ENCODE measurements around the gene NEUROD2.

The NEUROD2 gene

DNA sequence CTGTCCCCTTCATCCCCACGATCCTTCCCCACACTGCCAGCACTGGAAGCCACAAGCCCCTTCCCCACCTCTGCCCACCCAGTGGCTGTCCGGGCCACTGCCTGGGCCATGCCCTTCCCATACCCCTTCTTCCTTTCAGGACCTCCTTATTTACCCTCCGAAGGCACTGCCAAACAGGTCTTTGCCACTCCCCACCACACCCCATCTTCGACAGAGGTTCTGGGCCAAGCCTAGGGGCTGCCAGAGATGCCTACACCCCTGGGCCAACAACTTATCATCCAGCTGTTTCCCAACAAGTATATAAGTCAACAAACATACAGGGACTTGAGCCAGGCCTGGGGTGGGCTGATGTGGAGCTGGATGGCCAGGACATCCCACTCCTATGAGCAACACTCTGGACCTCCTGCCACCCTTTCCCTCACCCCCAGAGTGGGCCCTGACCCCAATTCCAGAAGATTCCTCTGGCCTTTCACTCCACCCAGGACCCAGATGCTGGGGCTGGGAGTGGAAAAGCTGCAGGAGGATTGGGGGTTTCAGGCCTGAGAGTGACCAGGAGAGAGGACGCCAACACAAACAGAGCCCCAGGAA lies 17.6 kb upstream of the NEUROD2 start:
- FAIRE-seq: no peak
- TF ChIP-seq POLR2AphosphoS5 (IDR thresholded peaks at IDR 0.05; ENCODE audit: low read depth, low read length) (no peak), TAF1 (IDR thresholded peaks at IDR 0.05; ENCODE audit: borderline replicate concordance, low read depth, low read length) (no peak), POLR2A (IDR thresholded peaks at IDR 0.05; ENCODE audit: low read depth, low read length) (no peak)
- DNase-seq (ENCODE audit: insufficient read length): no peak

DNA sequence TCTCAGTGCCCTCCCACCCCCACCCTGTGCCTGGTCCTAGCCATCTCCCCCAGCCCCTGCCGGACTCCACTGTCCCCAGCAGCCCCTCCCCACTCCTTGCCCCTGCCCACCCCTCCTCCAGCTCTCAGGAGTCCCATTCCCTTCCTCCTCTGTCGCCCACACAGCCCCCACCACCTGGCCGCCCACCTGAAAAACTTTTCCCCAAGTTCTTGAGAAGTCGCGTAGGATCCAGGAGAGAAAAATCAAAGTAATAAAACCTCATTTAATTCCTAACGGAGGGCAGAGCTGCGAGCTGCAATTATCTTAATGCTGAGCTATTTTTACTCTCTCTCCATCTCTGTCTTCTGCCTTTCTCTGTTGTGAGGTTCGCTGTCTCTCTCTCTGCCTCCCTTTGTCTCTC lies 16.6 kb upstream of the NEUROD2 start:
- FAIRE-seq (no peak), DNase-seq (ENCODE audit: insufficient read length) (no peak)
- TF ChIP-seq POLR2AphosphoS5 (IDR thresholded peaks at IDR 0.05; ENCODE audit: low read depth, low read length): no peak
- no peak for TF ChIP-seq TAF1 (IDR thresholded peaks at IDR 0.05; ENCODE audit: borderline replicate concordance, low read depth, low read length)
- TF ChIP-seq POLR2A (IDR thresholded peaks at IDR 0.05; ENCODE audit: low read depth, low read length): no peak

DNA sequence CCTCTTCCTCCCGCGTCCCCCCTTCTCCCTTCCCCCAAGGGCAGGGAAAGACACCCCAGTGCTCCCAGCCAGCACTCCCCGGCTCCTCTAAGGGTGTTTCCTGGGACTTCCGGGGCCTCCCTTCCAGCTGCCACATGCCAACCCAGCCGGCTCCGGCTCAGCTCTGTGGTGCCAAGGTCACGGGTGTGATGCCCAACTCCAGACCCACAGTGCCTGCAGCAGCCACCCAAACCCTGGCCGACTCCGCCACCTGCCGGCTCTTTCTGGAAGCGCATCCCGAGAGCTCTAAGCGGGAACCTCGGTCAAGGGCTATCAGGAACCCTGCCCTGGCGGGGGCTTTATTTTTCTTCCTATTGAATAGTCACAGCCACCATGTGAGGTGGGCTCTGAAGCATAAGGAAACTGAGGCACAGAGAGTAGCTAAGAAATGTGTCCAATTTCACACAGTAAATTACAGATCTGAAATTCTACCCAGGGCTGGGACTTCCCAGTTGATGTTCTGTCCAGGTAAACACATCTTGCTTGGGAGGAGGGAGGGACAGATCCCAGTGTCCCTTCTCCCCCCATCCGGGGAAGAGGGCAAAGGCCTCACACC lies 15.7 kb upstream of the NEUROD2 start:
- TF ChIP-seq POLR2A (IDR thresholded peaks at IDR 0.05; ENCODE audit: low read depth, low read length): no peak
- peak; percentile 82 for DNase-seq (ENCODE audit: insufficient read length)
- peak; percentile 87 for FAIRE-seq

DNA sequence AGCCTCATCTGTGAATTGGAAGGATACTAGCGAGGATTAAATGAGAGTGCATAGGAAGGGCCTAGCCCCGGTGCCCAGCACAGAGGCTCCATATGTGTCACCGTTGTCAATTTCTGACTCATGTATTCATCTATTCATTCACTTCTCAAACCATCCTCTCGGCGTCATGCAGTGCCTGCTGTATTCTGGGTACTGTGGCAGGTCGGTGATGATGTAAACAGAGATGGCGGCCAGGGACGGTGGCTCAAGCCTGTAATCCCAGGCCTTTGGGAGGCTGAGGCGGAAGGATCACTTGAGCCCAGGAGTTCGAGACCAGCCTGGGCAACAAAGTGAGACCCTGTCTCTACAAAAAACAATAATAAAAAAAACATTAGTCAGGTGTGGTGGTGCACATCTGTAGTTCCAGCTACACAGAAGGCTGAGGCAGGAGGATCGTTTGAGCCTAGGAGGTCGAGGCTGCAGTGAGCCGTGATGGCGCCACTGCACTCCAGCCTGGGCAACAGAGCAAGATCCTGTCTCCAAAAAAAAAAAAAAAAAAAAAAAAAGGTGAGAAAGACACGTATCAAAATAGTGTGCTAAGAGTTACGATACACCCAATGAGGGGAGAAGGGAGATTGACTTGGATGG lies 14.8 kb upstream of the NEUROD2 start:
- TF ChIP-seq POLR2A (IDR thresholded peaks at IDR 0.05; ENCODE audit: low read depth, low read length) (no peak), POLR2AphosphoS5 (IDR thresholded peaks at IDR 0.05; ENCODE audit: low read depth, low read length) (no peak), TAF1 (IDR thresholded peaks at IDR 0.05; ENCODE audit: borderline replicate concordance, low read depth, low read length) (no peak)
- DNase-seq (ENCODE audit: insufficient read length) (no peak), FAIRE-seq (no peak)

DNA sequence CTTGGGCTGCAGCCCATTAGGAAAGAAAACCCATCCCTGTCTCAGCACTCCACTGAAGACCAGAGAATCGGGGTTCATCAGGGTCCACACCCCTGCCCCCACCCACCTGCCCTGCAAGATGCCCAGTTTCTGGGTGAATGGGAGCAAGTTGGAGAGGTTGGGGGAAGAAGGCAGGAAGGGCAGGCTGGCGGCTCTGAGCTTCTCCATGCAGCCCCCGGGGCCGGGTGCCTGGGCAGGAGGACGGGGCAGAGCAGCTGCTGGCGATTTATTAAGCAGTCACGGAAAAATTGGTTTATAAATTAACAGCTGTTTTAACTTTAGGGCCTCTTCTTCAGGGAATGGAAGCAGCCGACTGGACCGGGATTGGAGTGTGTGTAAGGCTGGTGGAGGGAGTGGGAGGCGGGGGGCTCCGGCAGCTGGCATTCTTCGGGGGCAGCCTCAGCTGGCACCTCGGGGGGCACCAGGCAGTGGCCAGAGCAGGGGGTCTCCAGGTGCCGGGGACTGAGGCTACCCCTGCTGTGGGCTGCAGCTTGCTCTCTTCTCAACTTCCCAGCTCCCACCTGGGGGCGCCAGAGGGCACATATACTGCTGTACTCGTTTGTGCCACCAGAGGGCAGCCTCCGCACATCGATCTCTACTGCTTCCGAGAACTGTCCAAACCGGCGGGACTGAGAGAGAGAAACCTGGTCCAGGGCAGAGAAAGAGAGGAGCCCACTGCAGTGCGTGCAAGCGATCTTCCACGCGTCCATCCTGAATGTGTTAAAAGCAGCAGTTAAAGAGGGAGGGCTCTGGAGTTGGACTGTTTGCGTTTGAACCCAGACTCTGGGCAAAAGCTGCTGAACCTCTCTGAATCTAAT lies 14.0 kb upstream of the NEUROD2 start:
- FAIRE-seq: peak; percentile 99
- DNase-seq (ENCODE audit: insufficient read length): peak; percentile 84
- TF ChIP-seq TAF1 (IDR thresholded peaks at IDR 0.05; ENCODE audit: borderline replicate concordance, low read depth, low read length) (no peak), POLR2AphosphoS5 (IDR thresholded peaks at IDR 0.05; ENCODE audit: low read depth, low read length) (no peak), POLR2A (IDR thresholded peaks at IDR 0.05; ENCODE audit: low read depth, low read length) (no peak)

DNA sequence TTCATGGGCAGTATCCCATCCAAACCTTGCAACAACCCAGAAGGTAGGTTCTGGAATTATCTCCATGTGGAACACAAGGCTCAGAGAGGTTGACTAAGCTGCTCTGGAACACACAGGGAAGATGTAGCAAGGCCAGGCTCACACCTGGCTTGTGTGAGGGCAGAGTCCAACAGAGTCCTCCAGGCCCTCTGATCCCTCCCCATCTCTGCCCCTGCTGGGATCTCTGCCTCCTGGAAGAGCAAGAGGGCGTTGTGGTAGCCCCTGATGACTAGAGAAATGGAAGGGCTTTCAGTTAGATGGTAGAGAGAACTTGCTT lies 12.0 kb upstream of the NEUROD2 start:
- FAIRE-seq: no peak
- TF ChIP-seq POLR2AphosphoS5 (IDR thresholded peaks at IDR 0.05; ENCODE audit: low read depth, low read length) (no peak), TAF1 (IDR thresholded peaks at IDR 0.05; ENCODE audit: borderline replicate concordance, low read depth, low read length) (no peak), POLR2A (IDR thresholded peaks at IDR 0.05; ENCODE audit: low read depth, low read length) (no peak)
- DNase-seq (ENCODE audit: insufficient read length): no peak

DNA sequence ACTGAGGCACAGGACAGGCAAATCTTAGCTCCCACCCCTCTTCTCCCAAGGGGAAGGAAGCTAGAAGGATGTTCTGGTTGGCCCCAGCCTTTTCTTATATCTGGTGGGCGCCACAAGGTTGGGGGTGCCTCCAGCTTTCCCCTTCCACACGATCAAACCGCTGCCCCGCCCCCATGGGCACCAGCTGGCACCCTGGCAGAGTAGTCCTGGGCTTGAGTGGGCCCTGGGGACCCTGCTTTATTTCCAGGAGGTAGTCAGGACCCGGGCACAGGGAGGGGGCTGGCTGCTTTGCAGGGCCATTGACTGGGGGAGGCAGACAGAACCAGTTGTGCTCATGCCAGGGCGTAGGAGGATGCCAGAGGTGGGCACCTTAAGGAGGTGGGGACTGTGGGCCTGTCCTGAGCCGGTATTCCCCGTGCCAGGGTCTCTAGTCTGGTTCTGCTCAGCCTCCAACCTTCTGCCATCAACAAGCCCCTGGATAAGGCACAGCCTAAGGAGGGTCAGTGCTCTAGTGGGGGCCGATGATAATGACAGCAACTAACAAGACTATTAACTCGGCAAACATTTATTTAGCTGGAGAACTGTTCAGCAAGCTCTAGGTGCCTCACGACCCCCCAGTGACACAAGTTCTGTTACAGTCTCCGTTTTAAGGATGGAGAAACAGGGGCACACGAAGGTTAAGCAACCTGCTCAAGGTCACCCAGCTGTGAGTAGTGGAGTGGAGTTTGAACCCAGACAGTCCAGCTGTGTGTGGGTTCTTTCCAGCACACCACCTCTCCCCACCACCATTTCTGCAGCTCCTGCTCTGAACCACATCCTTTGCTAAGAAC lies 11.5 kb upstream of the NEUROD2 start:
- no peak for FAIRE-seq
- no peak for TF ChIP-seq POLR2A (IDR thresholded peaks at IDR 0.05; ENCODE audit: low read depth, low read length)
- DNase-seq (ENCODE audit: insufficient read length): no peak

DNA sequence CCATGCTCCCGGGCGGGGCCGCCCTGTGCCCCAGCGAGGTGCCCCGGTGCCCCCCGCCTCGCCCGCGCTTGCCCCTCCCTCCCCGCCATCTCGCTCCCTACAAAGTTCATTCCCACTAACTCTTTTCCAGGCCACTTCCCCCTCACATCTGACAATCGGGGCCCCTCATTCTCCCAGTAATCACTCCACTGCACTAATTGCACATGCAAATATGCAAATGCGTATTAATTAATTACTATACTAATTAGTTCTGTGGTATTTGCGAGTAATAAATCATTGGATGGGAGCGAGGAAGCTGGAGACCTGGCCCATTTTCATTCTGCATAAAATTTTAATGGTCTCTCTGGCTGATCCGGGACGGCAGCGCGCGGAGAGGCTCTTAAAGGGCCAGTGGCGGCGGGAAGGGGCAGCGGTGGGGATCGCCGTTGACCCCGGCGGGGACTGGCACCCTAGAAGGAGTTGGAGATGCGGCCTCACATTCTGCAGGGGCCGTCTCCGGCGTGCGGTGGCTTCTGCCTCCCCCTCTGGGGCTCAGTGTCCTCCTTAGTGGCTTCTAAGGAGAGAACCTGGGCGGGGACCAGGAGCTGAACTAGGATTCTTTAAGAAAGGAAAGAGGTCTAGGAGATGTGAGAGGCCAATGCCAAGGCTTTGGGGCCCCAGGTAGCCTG lies 10.7 kb upstream of the NEUROD2 start:
- DNase-seq (ENCODE audit: insufficient read length) (no peak), FAIRE-seq (no peak)
- no peak for TF ChIP-seq POLR2A (IDR thresholded peaks at IDR 0.05; ENCODE audit: low read depth, low read length)
- no peak for TF ChIP-seq TAF1 (IDR thresholded peaks at IDR 0.05; ENCODE audit: borderline replicate concordance, low read depth, low read length)

DNA sequence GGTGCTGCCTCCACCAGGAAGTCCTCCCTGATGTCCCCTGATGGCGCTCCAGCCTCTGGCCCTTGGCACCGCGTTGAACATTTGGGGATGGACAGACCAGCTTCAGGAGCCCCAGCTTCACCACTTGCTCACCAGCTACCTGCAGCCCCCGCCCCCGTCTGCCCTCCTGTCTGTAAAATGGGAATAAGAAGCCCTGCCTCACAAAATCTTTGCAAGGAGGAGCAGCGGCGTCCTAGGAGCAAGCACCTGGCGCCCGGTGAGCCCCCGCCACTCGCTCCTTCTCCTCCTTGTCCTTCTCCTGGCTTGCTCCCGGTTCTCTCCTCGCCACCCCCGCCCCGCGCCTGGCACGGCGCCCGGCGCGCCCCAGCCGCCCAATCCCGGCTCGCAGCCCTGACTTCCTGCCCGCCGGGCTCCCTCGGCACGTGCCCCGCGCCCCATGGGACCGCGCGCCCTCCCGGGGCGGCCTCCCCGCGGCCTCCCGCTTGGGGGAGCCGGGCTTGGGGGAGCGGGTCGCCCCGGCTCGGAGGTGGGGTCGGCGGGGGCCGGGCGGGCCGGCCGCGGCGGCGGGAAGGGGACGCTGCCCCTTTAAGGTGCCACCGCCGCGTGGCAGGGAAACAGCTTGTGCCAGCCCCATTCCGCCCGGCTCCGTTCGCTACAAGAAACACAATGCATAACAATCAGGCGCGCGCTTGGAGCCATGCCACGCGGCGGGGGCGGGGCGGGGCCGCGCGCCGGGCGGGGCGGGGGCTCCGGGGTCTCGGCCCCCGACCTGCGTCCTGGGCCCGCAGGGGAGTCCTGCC lies 9.9 kb upstream of the NEUROD2 start:
- TF ChIP-seq POLR2A (IDR thresholded peaks at IDR 0.05; ENCODE audit: low read depth, low read length) (no peak), POLR2AphosphoS5 (IDR thresholded peaks at IDR 0.05; ENCODE audit: low read depth, low read length) (no peak), TAF1 (IDR thresholded peaks at IDR 0.05; ENCODE audit: borderline replicate concordance, low read depth, low read length) (no peak)
- FAIRE-seq (no peak), DNase-seq (ENCODE audit: insufficient read length) (peak; percentile 47)

DNA sequence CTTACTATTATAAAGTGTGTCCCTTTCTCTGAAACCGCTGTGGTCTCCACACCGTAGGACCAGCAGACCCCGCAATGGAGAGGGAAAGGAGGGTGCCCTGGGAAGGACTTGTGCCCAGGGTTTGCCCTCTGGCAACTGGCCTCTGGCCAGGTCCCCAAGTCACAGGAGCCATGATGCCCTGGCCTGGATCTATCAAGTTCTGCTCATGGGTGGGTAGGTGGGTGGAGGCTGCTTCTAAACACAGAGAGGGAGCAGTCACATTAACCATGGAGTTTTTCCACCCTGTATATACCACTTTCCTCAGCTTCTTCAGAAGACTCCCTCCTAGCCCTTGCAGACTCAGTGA lies 9.4 kb upstream of the NEUROD2 start:
- no peak for DNase-seq (ENCODE audit: insufficient read length)
- FAIRE-seq: peak; percentile 51
- TF ChIP-seq TAF1 (IDR thresholded peaks at IDR 0.05; ENCODE audit: borderline replicate concordance, low read depth, low read length) (no peak), POLR2AphosphoS5 (IDR thresholded peaks at IDR 0.05; ENCODE audit: low read depth, low read length) (no peak), POLR2A (IDR thresholded peaks at IDR 0.05; ENCODE audit: low read depth, low read length) (no peak)

Measured in GM12892 (cell line).